GM21390 (cell line): ENCODE results near the gene MARCHF6.
"Not testable (repeated sequence)": the region's sequence is repeated elsewhere in the genome, so short reads cannot be mapped to it uniquely, and the experiment has no call there.

Experiments used
- ATAC-seq: cut with Tn5 transposase; IDR thresholded peaks from one replicate; pipeline ENCODE4 v1.9.1; 2021; ENCODE audit not compliant: unreplicated experiment

The MARCHF6 gene

GRCh38 chr5:10348258-10348657 is 5.2 kb upstream of the MARCHF6 start:
- no peak for ATAC-seq

- ATAC-seq: no peak
These were observed 2.1 kb upstream of the MARCHF6 start for GRCh38 chr5:10351199-10351905.

GRCh38 chr5:10351919-10352318 is 1.6 kb upstream of the MARCHF6 start:
- ATAC-seq: no peak

- peak; percentile 20 for ATAC-seq
These were observed 860 bp upstream of the MARCHF6 start for GRCh38 chr5:10352430-10353240.

GRCh38 chr5:10354048-10354872 is 765 bp downstream of the MARCHF6 start:
- peak; percentile 12 for ATAC-seq

GRCh38 chr5:10355071-10355889 is 1.8 kb downstream of the MARCHF6 start:
- no peak for ATAC-seq

GRCh38 chr5:10358999-10359398 is 5.5 kb downstream of the MARCHF6 start:
- ATAC-seq: no peak

- no peak for ATAC-seq
These were observed 7.2 kb downstream of the MARCHF6 start for GRCh38 chr5:10360686-10361085.

GRCh38 chr5:10363519-10364185 is 10.2 kb downstream of the MARCHF6 start:
- no peak for ATAC-seq

- ATAC-seq: no peak
These were observed 10.7 kb downstream of the MARCHF6 start for GRCh38 chr5:10364186-10364689.

GRCh38 chr5:10365782-10366181 is 12.3 kb downstream of the MARCHF6 start:
- no peak for ATAC-seq

GRCh38 chr5:10366310-10367272 is 13.1 kb downstream of the MARCHF6 start:
- ATAC-seq: no peak

- no peak for ATAC-seq
These were observed 14.1 kb downstream of the MARCHF6 start for GRCh38 chr5:10367579-10367978.

- ATAC-seq: no peak
These were observed 17.4 kb downstream of the MARCHF6 start for GRCh38 chr5:10370931-10371330.

GRCh38 chr5:10371369-10371768 is 17.9 kb downstream of the MARCHF6 start:
- ATAC-seq: not testable (repeated sequence)

GRCh38 chr5:10372726-10373709 is 19.5 kb downstream of the MARCHF6 start:
- no peak for ATAC-seq
